Endodermal cell (in vitro differentiated cells): ENCODE data around the gene UPK2. TPM values are rescaled to one million over a fixed set of nuclear protein-coding genes. Genes with fewer than 3 reads are reported as not detected.
A peak's percentile ranks its signal among the peaks of the same experiment; 100 is the strongest.

Experiments used
- DNase-seq: peaks from one replicate; pipeline ENCODE4 v3.0.0-alpha.2; 2017
- H3K27ac ChIP-seq: 2 replicates; pipeline ENCODE4 v1.5.1; 2013; ENCODE audit warnings: mild to moderate bottlenecking, low read depth, low read length, moderate library complexity
- H3K27me3 ChIP-seq: 2 replicates; pipeline ENCODE4 v1.6.1; 2013; ENCODE audit warnings: mild to moderate bottlenecking, low read length, moderate library complexity; ENCODE audit not compliant: insufficient read depth, control insufficient read depth, poor library complexity, severe bottlenecking
- H3K36me3 ChIP-seq: 2 replicates; pipeline ENCODE4 v1.7.0; 2013; ENCODE audit warnings: mild to moderate bottlenecking, low read length, moderate library complexity; ENCODE audit not compliant: control insufficient read depth, insufficient read depth
- H3K4me1 ChIP-seq: one replicate; pipeline ENCODE4 v1.7.0; 2013; ENCODE audit warnings: low read length; ENCODE audit not compliant: control insufficient read depth, insufficient read depth
- H3K4me3 ChIP-seq: 2 replicates; pipeline ENCODE4 v1.5.1; 2013; ENCODE audit warnings: mild to moderate bottlenecking, low read length, moderate library complexity
- H3K9ac ChIP-seq: 2 replicates; pipeline ENCODE4 v1.6.1; 2013; ENCODE audit warnings: mild to moderate bottlenecking, low read length, moderate library complexity; ENCODE audit not compliant: poor library complexity, severe bottlenecking; ENCODE audit errors: extremely low read depth
- H3K9me3 ChIP-seq: 2 replicates; pipeline ENCODE4 v1.6.1; 2013; ENCODE audit warnings: mild to moderate bottlenecking, low read length, moderate library complexity; ENCODE audit not compliant: control insufficient read depth
- H3K27ac Mint-ChIP-seq: 2 replicates; pipeline ENCODE4 v1.8.0; 2020; ENCODE audit warnings: mixed read lengths
- H3K27me3 Mint-ChIP-seq: 2 replicates; pipeline ENCODE4 v1.8.0; 2021; ENCODE audit warnings: mild to moderate bottlenecking, mixed read lengths; ENCODE audit not compliant: insufficient read depth
- H3K36me3 Mint-ChIP-seq: 2 replicates; pipeline ENCODE4 v1.8.0; 2020; ENCODE audit warnings: low read depth, mixed read lengths
- H3K4me1 Mint-ChIP-seq: 2 replicates; pipeline ENCODE4 v1.8.0; 2020; ENCODE audit warnings: mixed read lengths
- H3K4me3 Mint-ChIP-seq: 2 replicates; pipeline ENCODE4 v1.8.0; 2020; ENCODE audit warnings: mild to moderate bottlenecking, moderate library complexity, mixed read lengths
- H3K9me3 Mint-ChIP-seq: 2 replicates; pipeline ENCODE4 v1.8.0; 2020; ENCODE audit warnings: mild to moderate bottlenecking, mixed read lengths
- WGBS, 2 experiments: methylation state at CpG; one replicate each; pipeline versions ENCODE4 v1.1.5 to v1.1.7; 2013; ENCODE audit warnings: missing lambda C conversion rate in 2 of 2, mixed read lengths in 1 of 2; ENCODE audit not compliant: insufficient coverage in 1 of 2, insufficient read length in 1 of 2; 5-methylcytosine and 5-hydroxymethylcytosine counted together
- long read RNA-seq, 4 experiments: library from polyadenylated mRNA in 2 of 4; library from RNA in 1 of 4; library from capped mRNA in 1 of 4; stranded (forward) in 3 of 4; unstranded in 1 of 4; transcript quantifications; one replicate each; pipeline ENCODE4 v2.0.0, GENCODE V29; 2020 to 2021; ENCODE audit warnings: inconsistent platforms in 1 of 4
- polyA plus RNA-seq, 2 experiments: library from polyadenylated mRNA; stranded (reverse); fragments of 50-300 nt; gene quantifications; one replicate each; pipeline ENCODE4 v1.2.3, GENCODE V29; 2013
- total RNA-seq, 2 donors: library from RNA; stranded (reverse); fragmentation: NEBNext Ultra II Directional in 1 of 2; extraction: Animal tissue kit (Norgen Biotek cat#: 25700) in 1 of 2; gene quantifications; 2 replicates in 1 of 2; 3 replicates in 1 of 2; pipeline ENCODE4 v1.2.1, GENCODE V29; 2021
- TF ChIP-seq, protein P1 (sequence below): fragments of 200-600 bp; sonication (generic); conservative IDR thresholded peaks from 2 replicates; pipeline ENCODE4 v1.5.0; 2021; ENCODE audit warnings: antibody characterized with exemption, mild to moderate bottlenecking

Gene UPK2
- total RNA-seq: under 1 TPM in 1 of 2 donors, not detected in 1; 0.38 TPM
- polyA plus RNA-seq (2013, experiment 1 of 2): 0.36 TPM
- polyA plus RNA-seq (2013, experiment 2 of 2): 0.54 TPM
- long read RNA-seq, experiment 1, partial matches to known transcripts: 1 of 3 reads
- long read RNA-seq, experiment 1, other reads (novel, unspliced or antisense): 2 of 3 reads
- long read RNA-seq, experiment 2: 0 reads
- long read RNA-seq, experiment 3, partial matches to known transcripts: 0 of 1 reads
- long read RNA-seq, experiment 3, other reads (novel, unspliced or antisense): 1 of 1 reads
- long read RNA-seq, experiment 4, partial matches to known transcripts: 0 of 4 reads
- long read RNA-seq, experiment 4, other reads (novel, unspliced or antisense): 4 of 4 reads

DNA sequence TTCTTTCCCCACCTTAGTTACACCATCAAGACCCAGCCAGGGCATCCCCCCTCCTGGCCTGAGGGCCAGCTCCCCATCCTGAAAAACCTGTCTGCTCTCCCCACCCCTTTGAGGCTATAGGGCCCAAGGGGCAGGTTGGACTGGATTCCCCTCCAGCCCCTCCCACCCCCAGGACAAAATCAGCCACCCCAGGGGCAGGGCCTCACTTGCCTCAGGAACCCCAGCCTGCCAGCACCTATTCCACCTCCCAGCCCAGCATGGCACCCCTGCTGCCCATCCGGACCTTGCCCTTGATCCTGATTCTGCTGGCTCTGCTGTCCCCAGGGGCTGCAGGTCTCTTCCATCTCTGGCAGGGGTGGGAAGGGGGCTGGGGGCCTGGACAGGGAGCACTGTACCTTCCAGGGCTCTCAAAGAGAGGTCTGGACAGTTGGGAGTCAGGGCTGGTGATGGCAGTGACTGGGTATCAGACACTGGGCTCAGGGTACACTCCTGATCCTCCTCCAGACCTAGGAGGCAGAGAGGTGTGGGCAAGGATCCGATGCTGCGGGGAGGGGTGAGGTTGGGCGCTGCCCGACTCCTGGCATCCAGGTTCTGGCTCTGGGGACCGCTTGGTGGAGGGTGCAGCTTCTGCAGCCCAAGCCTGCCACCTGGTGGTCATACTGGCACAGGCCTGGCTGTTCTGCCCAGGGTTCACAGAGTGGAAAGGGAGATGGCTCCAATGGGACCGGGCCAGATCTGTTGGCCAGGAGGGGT, at the start of gene UPK2:
Gene UPK2, plus strand, starts transcription at position 205 of the 753 bp plus-strand sequence. Its CDS starts 53 bp downstream, at position 258.
- no peak within 1 kb of the TSS for H3K4me3 ChIP-seq
- H3K36me3 ChIP-seq: no peaks in the 10 kb centered on the region
- no peak within 1 kb of the TSS for H3K9ac ChIP-seq
- Mint-ChIP-seq H3K36me3 (no peaks in the 10 kb centered on the region), H3K4me1 (peaks cover 3% of the 10 kb centered on the region), H3K9me3 (no peaks in the 10 kb centered on the region), H3K27ac (no peak within 1 kb of the TSS), H3K27me3 (peaks cover 61% of the 10 kb centered on the region), H3K4me3 (no peak within 1 kb of the TSS)
- no peaks in the 10 kb centered on the region for H3K9me3 ChIP-seq
- peaks cover 21% of the 10 kb centered on the region for H3K27me3 ChIP-seq
- 15 to 17% methylated on average over 5 to 7 of the region's 7 CpGs for WGBS, 2 experiments
- no peaks in the 10 kb centered on the region for H3K4me1 ChIP-seq
- no peak within 1 kb of the TSS for H3K27ac ChIP-seq
- TF ChIP-seq, protein P1, sequence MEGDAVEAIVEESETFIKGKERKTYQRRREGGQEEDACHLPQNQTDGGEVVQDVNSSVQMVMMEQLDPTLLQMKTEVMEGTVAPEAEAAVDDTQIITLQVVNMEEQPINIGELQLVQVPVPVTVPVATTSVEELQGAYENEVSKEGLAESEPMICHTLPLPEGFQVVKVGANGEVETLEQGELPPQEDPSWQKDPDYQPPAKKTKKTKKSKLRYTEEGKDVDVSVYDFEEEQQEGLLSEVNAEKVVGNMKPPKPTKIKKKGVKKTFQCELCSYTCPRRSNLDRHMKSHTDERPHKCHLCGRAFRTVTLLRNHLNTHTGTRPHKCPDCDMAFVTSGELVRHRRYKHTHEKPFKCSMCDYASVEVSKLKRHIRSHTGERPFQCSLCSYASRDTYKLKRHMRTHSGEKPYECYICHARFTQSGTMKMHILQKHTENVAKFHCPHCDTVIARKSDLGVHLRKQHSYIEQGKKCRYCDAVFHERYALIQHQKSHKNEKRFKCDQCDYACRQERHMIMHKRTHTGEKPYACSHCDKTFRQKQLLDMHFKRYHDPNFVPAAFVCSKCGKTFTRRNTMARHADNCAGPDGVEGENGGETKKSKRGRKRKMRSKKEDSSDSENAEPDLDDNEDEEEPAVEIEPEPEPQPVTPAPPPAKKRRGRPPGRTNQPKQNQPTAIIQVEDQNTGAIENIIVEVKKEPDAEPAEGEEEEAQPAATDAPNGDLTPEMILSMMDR: peak; percentile 98
- DNase-seq: peak; percentile 98

DNA sequence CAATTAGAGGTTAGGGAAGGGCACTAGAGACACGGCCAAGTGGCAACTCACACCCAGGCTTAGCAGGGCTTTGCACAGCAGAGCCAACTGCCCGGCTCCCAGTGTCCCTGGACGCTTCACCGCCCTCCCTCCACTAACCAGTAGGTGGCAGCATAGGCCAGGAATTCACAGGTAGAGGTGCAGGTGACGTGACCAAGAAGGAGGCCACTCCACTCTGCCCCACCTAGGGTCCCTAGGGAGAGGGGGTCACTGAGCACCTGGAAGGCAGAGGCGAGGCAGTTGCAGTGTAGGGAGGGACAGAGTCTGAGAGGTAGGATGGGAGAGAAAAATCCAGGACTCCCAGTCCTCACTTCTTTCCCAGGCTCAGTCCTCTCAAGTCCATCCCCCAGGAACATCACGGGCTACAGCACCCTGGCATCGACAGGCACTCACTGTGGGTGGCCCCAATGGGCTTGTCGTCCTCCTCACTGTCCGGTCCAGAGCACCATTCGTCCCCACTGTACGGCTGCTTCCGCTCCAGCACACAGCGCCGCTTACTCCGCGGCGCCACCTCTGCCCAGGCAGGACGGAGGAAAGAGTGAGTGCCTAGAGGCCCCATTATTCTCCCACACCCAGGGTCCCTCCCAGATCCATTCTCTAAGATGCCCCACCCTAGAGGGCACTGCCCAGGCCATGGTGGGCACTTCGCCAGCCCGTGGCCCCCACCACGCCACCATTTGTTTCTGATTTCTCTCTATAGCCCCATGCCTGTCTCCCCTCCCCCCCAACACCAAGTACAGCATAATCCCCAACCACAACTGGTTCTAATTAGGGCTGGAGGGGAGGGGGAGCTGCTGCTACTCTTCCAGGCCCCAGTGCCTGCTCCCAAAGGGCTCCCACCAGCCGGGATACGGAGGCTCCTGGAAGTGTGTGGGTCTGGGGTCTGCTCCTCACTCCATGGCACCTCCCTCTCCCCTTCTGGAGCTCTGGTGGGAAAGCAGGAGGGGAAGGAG, 48.8 kb upstream of the UPK2 start:
- Mint-ChIP-seq H3K27ac (peak overlapping the region; percentile 93), H3K27me3 (no peaks in the 10 kb centered on the region), H3K9me3 (no peaks in the 10 kb centered on the region), H3K4me1 (peaks cover 31% of the 10 kb centered on the region), H3K36me3 (peaks cover 35% of the 10 kb centered on the region), H3K4me3 (peak overlapping the region; percentile 32)
- TF ChIP-seq, protein P1: peak; percentile 95
- Histone ChIP-seq H3K27me3 (no peaks in the 10 kb centered on the region), H3K9ac (no peak overlapping the region), H3K36me3 (peaks cover 58% of the 10 kb centered on the region), H3K9me3 (no peaks in the 10 kb centered on the region), H3K4me3 (peak overlapping the region; percentile 53), H3K27ac (no peak overlapping the region), H3K4me1 (peaks cover 19% of the 10 kb centered on the region)
- DNase-seq: peak; percentile 98
- WGBS, 2 experiments: 39 to 65% methylated on average over 13 to 24 of the region's 24 CpGs

DNA sequence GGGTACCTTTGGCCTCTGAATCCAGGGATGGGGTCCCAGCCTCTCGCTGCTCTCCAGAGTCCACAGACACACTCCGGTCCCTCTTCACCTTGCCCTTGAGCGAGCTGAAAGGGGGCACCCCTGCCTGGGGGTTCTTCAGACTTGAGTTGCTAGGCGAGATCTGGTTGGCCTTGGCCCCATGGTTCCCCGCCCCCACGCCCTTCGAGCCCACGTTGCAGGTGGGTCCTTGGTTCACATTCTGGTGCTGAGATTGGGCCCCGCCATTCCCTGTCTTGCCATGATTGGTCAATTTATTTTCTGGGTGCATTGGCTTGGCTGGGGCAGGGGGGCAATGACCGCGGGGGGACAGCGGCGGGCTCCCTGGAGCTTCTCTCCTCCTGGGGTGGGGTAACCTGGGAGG, 47.8 kb upstream of the UPK2 start:
- H3K4me1 Mint-ChIP-seq: peaks cover 40% of the 10 kb centered on the region
- H3K4me1 ChIP-seq: peaks cover 28% of the 10 kb centered on the region
- no peaks in the 10 kb centered on the region for H3K9me3 Mint-ChIP-seq
- H3K36me3 ChIP-seq: peaks cover 53% of the 10 kb centered on the region
- no peaks in the 10 kb centered on the region for H3K27me3 ChIP-seq
- TF ChIP-seq, protein P1: no peak
- no peak overlapping the region for H3K4me3 ChIP-seq
- WGBS, 2 experiments: 76 to 91% methylated on average over 6 to 13 of the region's 13 CpGs
- no peaks in the 10 kb centered on the region for H3K27me3 Mint-ChIP-seq
- H3K9ac ChIP-seq: no peak overlapping the region
- H3K27ac Mint-ChIP-seq: peak overlapping the region; percentile 93
- peaks cover 34% of the 10 kb centered on the region for H3K36me3 Mint-ChIP-seq
- H3K9me3 ChIP-seq: no peaks in the 10 kb centered on the region
- no peak for DNase-seq
- peak overlapping the region; percentile 32 for H3K4me3 Mint-ChIP-seq
- no peak overlapping the region for H3K27ac ChIP-seq
